Ishikawa (cell line): ENCODE data around the gene CHMP1B.
A peak's percentile ranks its signal among the peaks of the same experiment; 100 is the strongest.

Source experiments
- CEBPB ChIP-seq: IDR thresholded peaks from 2 replicates; pipeline ENCODE4 v1.6.1; 2012
- EP300 ChIP-seq: IDR thresholded peaks from 2 replicates; pipeline ENCODE4 v1.6.1; 2012; ENCODE audit warnings: borderline replicate concordance
- MAX ChIP-seq: IDR thresholded peaks from 2 replicates; pipeline ENCODE4 v1.6.1; 2012
- TAF1 ChIP-seq: IDR thresholded peaks from 2 replicates; pipeline ENCODE4 v1.6.1; 2012; ENCODE audit warnings: low read depth, mild to moderate bottlenecking
- USF1 ChIP-seq: IDR thresholded peaks from 2 replicates; pipeline ENCODE4 v1.6.1; 2012
- ZBTB7A ChIP-seq: IDR thresholded peaks from 2 replicates; pipeline ENCODE4 v1.6.1; 2012; ENCODE audit warnings: low read depth

GRCh38 chr18:11857177-11857887, 6.1 kb downstream of the CHMP1B start:
- TF ChIP-seq USF1 (peak; percentile 81), TAF1 (peak; percentile 14; the same call in 1 of the 2 replicates), ZBTB7A (no peak), MAX (peak; percentile 47), EP300 (peak; percentile 87), CEBPB (peak; percentile 85)
